ENCODE data around the gene FTSJ3. TPM values are rescaled to one million over a fixed set of nuclear protein-coding genes. Genes with fewer than 3 reads are reported as not detected.
"Not testable (repeated sequence)": the region's sequence is repeated elsewhere in the genome, so short reads cannot be mapped to it uniquely, and the experiment has no call there.

Gene FTSJ3
- total RNA-seq, 1 experiment from 2014 or later, result 36.7 TPM

- H3K36me3 Mint-ChIP-seq (ENCODE audit: insufficient read depth, unreplicated experiment); DNase-seq (ENCODE audit: unreplicated experiment); H3K9me3 Mint-ChIP-seq (ENCODE audit: unreplicated experiment); H3K27ac Mint-ChIP-seq (ENCODE audit: low read depth, unreplicated experiment); H3K27me3 Mint-ChIP-seq (ENCODE audit: insufficient read depth, unreplicated experiment); POLR2A ChIA-PET; CTCF ChIA-PET; BruUV-seq (replicated peaks); H3K4me3 Mint-ChIP-seq (ENCODE audit: unreplicated experiment); intact Hi-C loops (cut with micrococcal nuclease); H3K4me1 Mint-ChIP-seq (ENCODE audit: insufficient read depth, unreplicated experiment): not testable (repeated sequence)
- peak; percentile 15 for TF ChIP-seq CTCF (IDR thresholded peaks at IDR 0.05; ENCODE audit: unreplicated experiment)
Observed at GRCh38 chr17:63869491-63870291, 42.2 kb upstream of the FTSJ3 start.

- CTCF ChIA-PET, result interaction anchor here (0.6 to 2.6 kb wide), 15 partner anchors 10 to 870 kb away, joined by 3 to 15 read pairs (median 4); no protein-coding TSS in a partner anchor
- H3K9me3 Mint-ChIP-seq (ENCODE audit: unreplicated experiment); H3K36me3 Mint-ChIP-seq (ENCODE audit: insufficient read depth, unreplicated experiment); DNase-seq (ENCODE audit: unreplicated experiment); H3K4me1 Mint-ChIP-seq (ENCODE audit: insufficient read depth, unreplicated experiment); H3K4me3 Mint-ChIP-seq (ENCODE audit: unreplicated experiment); H3K27ac Mint-ChIP-seq (ENCODE audit: low read depth, unreplicated experiment); intact Hi-C loops (cut with micrococcal nuclease); H3K27me3 Mint-ChIP-seq (ENCODE audit: insufficient read depth, unreplicated experiment); POLR2A ChIA-PET; BruUV-seq (replicated peaks): not testable (repeated sequence)
Observed at GRCh38 chr17:63866625-63867024, 39.2 kb upstream of the FTSJ3 start.

GRCh38 chr17:63859257-63859656 is 31.8 kb upstream of the FTSJ3 start:
- Mint-ChIP-seq H3K36me3 (ENCODE audit: insufficient read depth, unreplicated experiment) (no peaks in the 10 kb centered on the region), H3K4me3 (ENCODE audit: unreplicated experiment) (no peak overlapping the region), H3K4me1 (ENCODE audit: insufficient read depth, unreplicated experiment) (no peaks in the 10 kb centered on the region), H3K27ac (ENCODE audit: low read depth, unreplicated experiment) (no peak overlapping the region), H3K9me3 (ENCODE audit: unreplicated experiment) (no peaks in the 10 kb centered on the region), H3K27me3 (ENCODE audit: insufficient read depth, unreplicated experiment) (peaks cover 40% of the 10 kb centered on the region)
- no TSS peak for BruUV-seq (replicated peaks)
- intact Hi-C loops (cut with micrococcal nuclease), result no loop called here
- CTCF ChIA-PET, result interaction anchor here (1.0 to 1.7 kb wide), 2 partner anchors 16 to 21 kb away, joined by 3 to 4 read pairs; no protein-coding TSS in a partner anchor
- no peak for TF ChIP-seq CTCF (IDR thresholded peaks at IDR 0.05; ENCODE audit: unreplicated experiment)
- no peak for DNase-seq (ENCODE audit: unreplicated experiment)
- POLR2A ChIA-PET, result no interaction called here

GRCh38 chr17:63856425-63856824 is 29.0 kb upstream of the FTSJ3 start:
- H3K36me3 Mint-ChIP-seq (ENCODE audit: insufficient read depth, unreplicated experiment); H3K4me3 Mint-ChIP-seq (ENCODE audit: unreplicated experiment); H3K9me3 Mint-ChIP-seq (ENCODE audit: unreplicated experiment); DNase-seq (ENCODE audit: unreplicated experiment); POLR2A ChIA-PET; H3K4me1 Mint-ChIP-seq (ENCODE audit: insufficient read depth, unreplicated experiment); H3K27ac Mint-ChIP-seq (ENCODE audit: low read depth, unreplicated experiment); BruUV-seq (replicated peaks); intact Hi-C loops (cut with micrococcal nuclease): not testable (repeated sequence)
- CTCF ChIA-PET, result interaction anchor here (0.6 to 1.2 kb wide), 3 partner anchors 13 to 147 kb away, joined by 3 to 4 read pairs (median 3); no protein-coding TSS in a partner anchor
- H3K27me3 Mint-ChIP-seq (ENCODE audit: insufficient read depth, unreplicated experiment), result peaks cover 40% of the 10 kb centered on the region

GRCh38 chr17:63855185-63855584 is 27.7 kb upstream of the FTSJ3 start:
- no TSS peak for BruUV-seq (replicated peaks)
- Mint-ChIP-seq H3K9me3 (ENCODE audit: unreplicated experiment) (no peaks in the 10 kb centered on the region), H3K4me3 (ENCODE audit: unreplicated experiment) (no peak overlapping the region), H3K4me1 (ENCODE audit: insufficient read depth, unreplicated experiment) (no peaks in the 10 kb centered on the region), H3K27ac (ENCODE audit: low read depth, unreplicated experiment) (no peak overlapping the region), H3K27me3 (ENCODE audit: insufficient read depth, unreplicated experiment) (peaks cover 27% of the 10 kb centered on the region), H3K36me3 (ENCODE audit: insufficient read depth, unreplicated experiment) (no peaks in the 10 kb centered on the region)
- DNase-seq (ENCODE audit: unreplicated experiment), result no peak
- intact Hi-C loops (cut with micrococcal nuclease), result no loop called here
- ChIA-PET POLR2A (interaction anchor here (0.7 kb wide), 1 partner anchor 46 kb away, joined by 3 read pairs; no protein-coding TSS in a partner anchor), CTCF (interaction anchor here (0.5 to 2.8 kb wide), 5 partner anchors 9 to 259 kb away, joined by 3 to 14 read pairs (median 4); no protein-coding TSS in a partner anchor)
- no peak for TF ChIP-seq CTCF (IDR thresholded peaks at IDR 0.05; ENCODE audit: unreplicated experiment)
